DOHH2 (cell line): Measurements from ENCODE around the gene SH2D6.

Experiments
- H3F3A ChIP-seq: fragments of 200-600 bp; sonication (generic), shearing (Covaris generic); 2 replicates; pipeline ENCODE4 v1.6.0; 2016; ENCODE audit warnings: antibody characterized with exemption, mild to moderate bottlenecking; ENCODE audit not compliant: control insufficient read depth, insufficient read depth
- H3K27ac ChIP-seq: fragments of 200-600 bp; sonication (generic); 2 replicates; pipeline ENCODE4 v1.5.1; 2014; ENCODE audit warnings: low read depth, mild to moderate bottlenecking, low read length, moderate library complexity
- H3K27me3 ChIP-seq: fragments of 200-600 bp; sonication (generic); 2 replicates; pipeline ENCODE4 v1.6.1; 2014; ENCODE audit warnings: mild to moderate bottlenecking, low read length, mixed read lengths; ENCODE audit not compliant: control insufficient read depth
- H3K36me3 ChIP-seq: fragments of 200-600 bp; sonication (generic); 2 replicates; pipeline ENCODE4 v1.6.1; 2014; ENCODE audit warnings: mild to moderate bottlenecking, low read length, moderate library complexity, mixed read lengths; ENCODE audit not compliant: control insufficient read depth
- H3K4me1 ChIP-seq: fragments of 200-600 bp; sonication (generic); 2 replicates; pipeline ENCODE4 v1.6.1; 2014; ENCODE audit warnings: mild to moderate bottlenecking, low read length, mixed read lengths; ENCODE audit not compliant: control insufficient read depth
- H3K4me2 ChIP-seq: fragments of 200-600 bp; sonication (generic); 2 replicates; pipeline ENCODE4 v1.6.0; 2014; ENCODE audit warnings: mild to moderate bottlenecking, low read length, moderate library complexity
- H3K4me3 ChIP-seq: fragments of 200-600 bp; sonication (generic); 2 replicates; pipeline ENCODE4 v1.5.1; 2014; ENCODE audit warnings: mild to moderate bottlenecking, low read length, mixed read lengths
- H3K79me2 ChIP-seq: fragments of 200-600 bp; sonication (generic); 2 replicates; pipeline ENCODE4 v1.6.1; 2014; ENCODE audit warnings: mild to moderate bottlenecking, low read length, mixed read lengths; ENCODE audit not compliant: control insufficient read depth
- H3K9me2 ChIP-seq: fragments of 200-600 bp; sonication (generic); replicated peaks from 2 replicates; pipeline ENCODE4 v1.6.1; 2014; ENCODE audit warnings: mild to moderate bottlenecking, low read length, mixed read lengths; ENCODE audit not compliant: control insufficient read depth
- H3K9me3 ChIP-seq: fragments of 200-600 bp; sonication (generic); 2 replicates; pipeline ENCODE4 v1.6.1; 2014; ENCODE audit warnings: antibody characterized with exemption, low read length, mixed read lengths; ENCODE audit not compliant: control insufficient read depth, insufficient read depth
- H4K20me1 ChIP-seq: fragments of 200-600 bp; sonication (generic); 2 replicates; pipeline ENCODE4 v1.6.0; 2014; ENCODE audit warnings: low read depth, mild to moderate bottlenecking, antibody characterized with exemption, low read length, moderate library complexity; ENCODE audit not compliant: control insufficient read depth, insufficient read depth
- EZH2phosphoT487 ChIP-seq: fragments of 200-600 bp; sonication (generic); IDR thresholded peaks from 2 replicates; pipeline ENCODE4 v1.6.1; 2017; ENCODE audit warnings: borderline replicate concordance, mild to moderate bottlenecking, antibody characterized with exemption, low read length, moderate library complexity, mixed read lengths
- TF ChIP-seq, protein P1 (sequence below): fragments of 200-600 bp; sonication (generic); IDR thresholded peaks from one replicate; pipeline ENCODE4 v1.5.1; 2014; ENCODE audit warnings: antibody characterized with exemption, mild to moderate bottlenecking, low read depth, low read length; ENCODE audit not compliant: poor library complexity, severe bottlenecking

SH2D6 gene

DNA sequence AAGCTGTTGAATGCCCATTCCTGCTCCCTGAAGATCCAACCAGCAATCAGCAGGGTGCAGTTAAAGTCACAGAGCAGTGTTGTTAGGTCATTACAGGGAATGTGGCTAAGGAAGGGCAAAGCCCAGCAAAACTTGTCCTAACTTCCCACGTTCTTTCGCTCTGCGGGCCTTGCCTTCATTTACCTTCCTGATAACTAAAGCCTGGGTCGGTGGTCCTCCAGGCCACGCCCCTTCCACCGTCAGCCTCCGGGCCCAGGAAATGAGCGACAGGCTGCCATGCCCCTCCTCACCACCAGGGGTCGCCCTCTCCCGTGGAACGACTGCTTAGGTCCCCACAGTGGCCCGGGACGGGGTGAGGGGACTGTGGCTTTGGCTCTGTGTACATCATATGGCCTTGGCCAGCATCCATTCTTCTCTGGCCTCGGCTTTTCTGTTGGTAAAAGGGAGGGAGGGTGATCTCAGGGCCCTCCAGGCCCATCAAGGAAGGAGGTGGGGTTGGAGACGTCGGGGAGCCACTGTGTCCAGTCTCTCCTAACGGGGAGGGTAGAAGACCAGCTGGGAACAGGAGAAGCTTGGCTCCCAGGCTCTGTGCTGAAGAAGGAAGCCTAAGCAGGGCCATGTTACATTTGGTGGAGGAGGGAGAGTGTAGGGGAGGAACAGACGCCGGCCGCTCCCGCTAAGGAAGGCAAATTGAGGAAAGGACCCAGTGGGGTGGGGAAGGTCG is 2.2 kb downstream of the SH2D6 start:
- H3K4me3 ChIP-seq = peak overlapping the region; percentile 59
- H3K4me2 ChIP-seq = peak overlapping the region; percentile 74
- no peak overlapping the region for H3K27ac ChIP-seq

GRCh38 chr2:85421260-85422071 is 3.0 kb downstream of the SH2D6 start:
- H3K9me2 ChIP-seq = no peaks in the 10 kb centered on the region
- no peak overlapping the region for H3K4me3 ChIP-seq
- no peaks in the 10 kb centered on the region for H3K27me3 ChIP-seq
- no peaks in the 10 kb centered on the region for H4K20me1 ChIP-seq
- H3K27ac ChIP-seq = no peak overlapping the region
- H3K4me1 ChIP-seq = peaks cover 40% of the 10 kb centered on the region
- H3F3A ChIP-seq = peaks cover 5% of the 10 kb centered on the region
- TF ChIP-seq, protein P1, sequence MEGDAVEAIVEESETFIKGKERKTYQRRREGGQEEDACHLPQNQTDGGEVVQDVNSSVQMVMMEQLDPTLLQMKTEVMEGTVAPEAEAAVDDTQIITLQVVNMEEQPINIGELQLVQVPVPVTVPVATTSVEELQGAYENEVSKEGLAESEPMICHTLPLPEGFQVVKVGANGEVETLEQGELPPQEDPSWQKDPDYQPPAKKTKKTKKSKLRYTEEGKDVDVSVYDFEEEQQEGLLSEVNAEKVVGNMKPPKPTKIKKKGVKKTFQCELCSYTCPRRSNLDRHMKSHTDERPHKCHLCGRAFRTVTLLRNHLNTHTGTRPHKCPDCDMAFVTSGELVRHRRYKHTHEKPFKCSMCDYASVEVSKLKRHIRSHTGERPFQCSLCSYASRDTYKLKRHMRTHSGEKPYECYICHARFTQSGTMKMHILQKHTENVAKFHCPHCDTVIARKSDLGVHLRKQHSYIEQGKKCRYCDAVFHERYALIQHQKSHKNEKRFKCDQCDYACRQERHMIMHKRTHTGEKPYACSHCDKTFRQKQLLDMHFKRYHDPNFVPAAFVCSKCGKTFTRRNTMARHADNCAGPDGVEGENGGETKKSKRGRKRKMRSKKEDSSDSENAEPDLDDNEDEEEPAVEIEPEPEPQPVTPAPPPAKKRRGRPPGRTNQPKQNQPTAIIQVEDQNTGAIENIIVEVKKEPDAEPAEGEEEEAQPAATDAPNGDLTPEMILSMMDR = no peak
- TF ChIP-seq EZH2phosphoT487 = no peak
- no peaks in the 10 kb centered on the region for H3K9me3 ChIP-seq
- no peaks in the 10 kb centered on the region for H3K36me3 ChIP-seq
- H3K79me2 ChIP-seq = peaks cover 6% of the 10 kb centered on the region
- H3K4me2 ChIP-seq = peak overlapping the region; percentile 74

More for the DNA sequence above, 2.2 kb downstream of the SH2D6 start:
- TF ChIP-seq EZH2phosphoT487 = no peak
- TF ChIP-seq, protein P1 = peak; percentile 100
- H3K9me2 ChIP-seq = no peaks in the 10 kb centered on the region
- no peaks in the 10 kb centered on the region for H4K20me1 ChIP-seq
- H3F3A ChIP-seq = peaks cover 5% of the 10 kb centered on the region
- no peaks in the 10 kb centered on the region for H3K9me3 ChIP-seq
- H3K4me1 ChIP-seq = peaks cover 40% of the 10 kb centered on the region
- no peaks in the 10 kb centered on the region for H3K36me3 ChIP-seq
- peaks cover 6% of the 10 kb centered on the region for H3K79me2 ChIP-seq
- no peaks in the 10 kb centered on the region for H3K27me3 ChIP-seq

DNA sequence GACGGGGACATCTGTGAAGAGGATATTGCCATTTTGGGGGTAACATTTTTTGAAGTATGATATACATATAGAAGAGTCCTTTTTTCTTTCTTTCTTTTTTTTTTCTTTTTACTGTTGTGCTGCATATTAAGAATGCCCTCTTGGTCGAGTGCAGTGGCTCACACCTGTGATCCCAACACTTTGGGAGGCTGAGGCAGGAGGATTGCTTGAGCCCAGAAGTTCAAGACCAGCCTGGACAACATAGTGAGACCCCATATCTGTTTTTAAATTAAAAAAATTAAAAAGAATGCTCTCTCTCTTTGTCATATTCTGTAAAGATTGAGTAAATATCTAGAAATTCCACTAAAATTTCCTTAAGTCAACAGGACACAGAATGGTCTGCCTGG is 3.6 kb downstream of the SH2D6 start:
- H3K4me2 ChIP-seq = no peak overlapping the region
- H3K9me3 ChIP-seq = no peaks in the 10 kb centered on the region
- H3K4me3 ChIP-seq = no peak overlapping the region
- H4K20me1 ChIP-seq = no peaks in the 10 kb centered on the region
- H3K27me3 ChIP-seq = no peaks in the 10 kb centered on the region
- H3K9me2 ChIP-seq = no peaks in the 10 kb centered on the region
- H3K4me1 ChIP-seq = peaks cover 34% of the 10 kb centered on the region
- H3F3A ChIP-seq = peaks cover 5% of the 10 kb centered on the region
- TF ChIP-seq, protein P1 = no peak
- TF ChIP-seq EZH2phosphoT487 = no peak
- no peaks in the 10 kb centered on the region for H3K36me3 ChIP-seq
- H3K27ac ChIP-seq = no peak overlapping the region
- peaks cover 6% of the 10 kb centered on the region for H3K79me2 ChIP-seq
